Activated T-cell treated with anti-CD3 and anti-CD28 coated beads, Interleukin-2, amount 50 U/mL, for 4 hours (primary cell): ENCODE results near the gene KIAA0930. TPM values are rescaled to one million over a fixed set of nuclear protein-coding genes. Genes with fewer than 3 reads are reported as not detected.

Experiments used
- ATAC-seq, 2 donors: fragments of 200-7000 bp; cut with Tn5 transposase; one replicate each; pipeline ENCODE4 v1.10.0; 2021
- DNase-seq: peaks from one replicate; pipeline ENCODE4 v3.0.0-alpha.2; 2020
- H3K27me3 Mint-ChIP-seq: one replicate; pipeline ENCODE4 v1.8.0; 2021; ENCODE audit warnings: low read depth, mixed read lengths
- H3K36me3 Mint-ChIP-seq: one replicate; pipeline ENCODE4 v1.8.0; 2022; ENCODE audit warnings: mixed read lengths; ENCODE audit not compliant: insufficient read depth
- H3K4me1 Mint-ChIP-seq: one replicate; pipeline ENCODE4 v1.8.0; 2021; ENCODE audit warnings: low read depth, mixed read lengths
- H3K4me3 Mint-ChIP-seq: one replicate; pipeline ENCODE4 v1.8.0; 2021; ENCODE audit warnings: mild to moderate bottlenecking, moderate library complexity, mixed read lengths
- H3K9me3 Mint-ChIP-seq: one replicate; pipeline ENCODE4 v1.8.0; 2021; ENCODE audit warnings: mixed read lengths
- total RNA-seq, 3 donors: library from RNA; stranded (reverse); gene quantifications; one replicate each; pipeline ENCODE4 v1.2.1, GENCODE V29; 2021

Gene KIAA0930
- total RNA-seq, 3 donors from 2014 or later, result 46.8 to 52.6 (median 48.8) TPM

DNA sequence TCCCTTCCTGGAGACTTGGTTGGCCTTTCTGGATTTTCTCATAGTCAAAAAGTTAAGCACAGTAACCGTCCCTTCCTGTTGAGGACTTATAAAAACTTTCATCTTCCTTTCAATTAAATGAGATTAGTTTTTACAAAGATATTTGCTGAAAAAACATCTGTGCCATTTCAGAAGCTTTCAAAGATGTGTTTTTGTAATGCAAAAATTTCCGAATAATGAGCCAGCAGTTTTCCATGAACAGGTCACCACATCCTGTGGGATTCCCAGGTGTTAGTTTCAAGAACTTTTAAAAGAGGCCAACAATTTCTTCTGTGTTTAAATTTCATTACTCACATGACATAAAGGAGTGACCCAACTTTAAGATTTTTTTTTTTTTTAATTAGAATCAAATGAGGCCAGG is 58.9 kb downstream of the KIAA0930 start:
- ATAC-seq (no peak), DNase-seq (no peak)
- Mint-ChIP-seq H3K27me3 (no peaks in the 10 kb centered on the region), H3K4me1 (peaks cover 42% of the 10 kb centered on the region), H3K36me3 (peaks cover 54% of the 10 kb centered on the region), H3K4me3 (no peak overlapping the region), H3K9me3 (no peaks in the 10 kb centered on the region)

DNA sequence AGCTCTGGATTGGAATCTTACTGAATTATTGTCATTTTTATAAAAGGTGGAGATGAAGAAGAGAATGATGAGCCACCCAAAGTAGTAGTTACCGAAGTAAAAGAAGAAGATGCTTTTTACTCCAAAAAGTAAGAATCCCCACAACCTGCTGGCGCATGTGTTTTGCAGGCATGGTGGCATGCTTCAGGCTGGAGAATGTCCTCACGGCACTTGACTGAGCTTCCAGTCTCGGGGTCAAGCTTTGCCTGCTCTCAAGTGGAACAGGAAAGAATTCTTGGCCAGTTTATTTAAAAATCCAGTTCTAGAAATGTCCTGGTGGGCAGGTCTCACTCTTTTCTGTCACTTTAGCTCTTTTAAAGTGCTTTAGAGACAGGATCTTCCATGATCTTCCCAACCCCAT is 59.5 kb downstream of the KIAA0930 start:
- H3K27me3 Mint-ChIP-seq, result no peaks in the 10 kb centered on the region
- DNase-seq (no peak), ATAC-seq (no peak)
- no peaks in the 10 kb centered on the region for H3K9me3 Mint-ChIP-seq
- no peak overlapping the region for H3K4me3 Mint-ChIP-seq
- peaks cover 44% of the 10 kb centered on the region for H3K4me1 Mint-ChIP-seq
- peaks cover 56% of the 10 kb centered on the region for H3K36me3 Mint-ChIP-seq

DNA sequence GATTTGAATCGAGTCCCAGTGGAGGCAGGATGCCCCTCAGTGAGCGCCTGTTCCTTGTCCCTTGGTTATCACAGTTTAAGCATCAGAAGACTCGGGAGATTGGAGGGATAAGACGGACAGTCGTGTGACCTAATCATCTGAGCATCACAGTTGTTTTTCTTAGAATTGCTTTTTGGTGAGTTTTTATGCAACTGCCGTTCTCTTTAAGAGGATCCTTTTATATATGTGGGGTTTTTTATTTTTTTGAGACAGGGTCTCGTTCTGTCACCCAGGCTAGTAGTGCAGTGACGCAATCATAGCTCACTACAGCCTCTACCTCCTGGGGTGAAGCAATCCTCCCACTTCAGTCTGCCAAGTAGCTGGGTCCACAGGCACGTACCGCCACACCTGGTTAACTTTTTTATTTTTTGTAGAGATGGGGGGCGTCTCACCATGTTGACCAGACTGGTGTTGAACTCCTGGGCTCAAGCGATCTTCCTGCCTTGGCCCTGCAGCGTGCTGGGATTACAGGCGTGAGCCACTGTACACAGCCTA is 60.5 kb downstream of the KIAA0930 start:
- Mint-ChIP-seq H3K9me3 (no peaks in the 10 kb centered on the region), H3K4me1 (peaks cover 46% of the 10 kb centered on the region), H3K27me3 (no peaks in the 10 kb centered on the region), H3K4me3 (no peak overlapping the region), H3K36me3 (peaks cover 56% of the 10 kb centered on the region)
- no peak for DNase-seq
- no peak for ATAC-seq

DNA sequence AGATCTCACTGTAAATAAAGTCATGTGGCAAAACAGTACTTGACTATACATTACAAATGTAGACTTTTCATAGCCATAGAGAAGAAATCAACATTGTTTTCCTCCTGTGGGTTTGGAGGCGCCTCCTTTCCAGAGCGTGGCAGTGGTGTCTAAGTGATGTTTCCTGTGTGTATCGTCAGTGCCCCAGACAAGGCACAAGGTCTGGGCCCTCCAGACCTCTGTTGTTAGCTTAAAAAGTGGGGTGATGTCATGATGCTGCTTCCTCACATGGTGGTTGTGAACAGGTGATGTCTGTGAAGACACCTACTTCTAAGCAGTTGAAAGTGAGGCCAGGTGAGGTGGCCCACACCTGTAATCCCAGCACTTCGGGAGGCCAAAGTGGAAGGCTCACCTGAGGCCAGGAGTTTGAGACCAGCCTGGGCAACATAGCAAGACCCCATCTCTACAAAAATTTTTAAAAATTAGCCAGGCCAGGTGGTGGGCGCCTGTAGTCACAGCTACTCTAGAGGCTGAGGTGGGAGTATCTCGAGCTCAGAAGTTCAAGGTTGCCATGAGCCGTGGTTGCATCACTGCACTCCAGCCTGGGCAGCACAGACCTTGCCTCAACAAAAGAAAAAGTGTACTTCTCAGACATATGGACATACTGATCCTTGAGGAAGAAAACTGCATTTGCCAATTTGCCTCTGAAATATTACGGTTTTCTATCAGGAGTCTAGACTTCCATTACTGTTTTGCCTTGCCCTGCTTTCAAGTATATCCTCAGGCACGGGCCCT is 61.2 kb downstream of the KIAA0930 start:
- peak; percentile 25 to 43 for ATAC-seq
- H3K9me3 Mint-ChIP-seq, result no peaks in the 10 kb centered on the region
- H3K36me3 Mint-ChIP-seq, result peaks cover 56% of the 10 kb centered on the region
- H3K4me1 Mint-ChIP-seq, result peaks cover 54% of the 10 kb centered on the region
- no peak for DNase-seq
- peak overlapping the region; percentile 1 for H3K4me3 Mint-ChIP-seq
- H3K27me3 Mint-ChIP-seq, result no peaks in the 10 kb centered on the region

DNA sequence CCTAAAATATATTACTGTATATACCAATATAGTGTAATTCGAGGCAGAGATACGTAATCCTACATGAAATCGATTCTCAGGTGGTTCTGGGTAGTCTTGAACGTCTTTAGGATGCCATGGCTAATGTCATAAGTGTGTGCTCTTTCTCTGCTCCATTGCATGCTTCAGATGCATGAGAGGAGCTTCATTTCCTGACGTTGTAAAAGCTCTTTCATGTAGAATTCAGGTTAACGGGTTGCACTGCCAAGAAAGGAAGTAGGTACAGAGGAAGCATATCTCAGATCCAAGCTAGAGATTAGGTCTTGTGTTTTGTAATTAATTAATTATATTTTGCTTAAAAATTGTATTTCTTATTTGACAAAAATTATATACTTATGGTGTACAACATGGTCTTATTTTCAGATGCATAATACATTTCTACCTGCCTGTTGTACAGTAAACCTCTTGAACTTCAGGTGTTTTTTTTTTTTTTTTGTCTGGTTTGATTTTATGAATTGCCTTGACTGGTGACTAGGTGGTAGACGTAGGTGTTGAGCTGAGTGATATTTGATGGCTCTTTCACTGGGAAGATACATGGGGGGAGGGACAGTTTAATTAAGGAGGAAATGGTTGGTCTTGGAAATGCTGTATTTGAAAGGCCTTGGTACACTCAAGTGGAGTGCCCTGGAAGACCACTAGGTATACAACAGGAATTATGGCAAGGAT is 67.7 kb downstream of the KIAA0930 start:
- Mint-ChIP-seq H3K27me3 (no peaks in the 10 kb centered on the region), H3K36me3 (peaks cover 74% of the 10 kb centered on the region), H3K4me3 (peak overlapping the region; percentile 58), H3K9me3 (no peaks in the 10 kb centered on the region), H3K4me1 (peaks cover 80% of the 10 kb centered on the region)
- DNase-seq (no peak), ATAC-seq (no peak)

DNA sequence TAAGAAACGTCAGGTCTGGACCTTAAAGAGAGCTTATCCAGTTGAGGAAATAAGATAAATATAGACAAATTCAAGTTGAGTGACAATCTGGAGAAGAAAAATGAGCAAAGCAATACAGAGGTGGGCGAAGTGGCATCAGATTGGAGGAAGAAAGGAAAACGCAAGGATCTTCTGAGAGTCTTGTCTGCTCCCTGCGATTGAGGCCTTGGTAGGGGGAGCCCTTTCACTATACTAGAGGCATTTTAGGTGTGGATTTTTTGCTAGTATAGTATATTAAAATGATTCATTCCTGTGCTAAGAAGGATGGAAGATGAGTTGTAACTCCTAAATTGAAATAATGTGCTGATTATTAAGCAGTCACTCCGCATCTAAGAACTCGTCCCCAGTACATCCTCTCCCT is 68.9 kb downstream of the KIAA0930 start:
- Mint-ChIP-seq H3K36me3 (peaks cover 69% of the 10 kb centered on the region), H3K4me3 (no peak overlapping the region), H3K27me3 (no peaks in the 10 kb centered on the region), H3K9me3 (no peaks in the 10 kb centered on the region), H3K4me1 (peaks cover 81% of the 10 kb centered on the region)
- ATAC-seq (no peak), DNase-seq (no peak)

DNA sequence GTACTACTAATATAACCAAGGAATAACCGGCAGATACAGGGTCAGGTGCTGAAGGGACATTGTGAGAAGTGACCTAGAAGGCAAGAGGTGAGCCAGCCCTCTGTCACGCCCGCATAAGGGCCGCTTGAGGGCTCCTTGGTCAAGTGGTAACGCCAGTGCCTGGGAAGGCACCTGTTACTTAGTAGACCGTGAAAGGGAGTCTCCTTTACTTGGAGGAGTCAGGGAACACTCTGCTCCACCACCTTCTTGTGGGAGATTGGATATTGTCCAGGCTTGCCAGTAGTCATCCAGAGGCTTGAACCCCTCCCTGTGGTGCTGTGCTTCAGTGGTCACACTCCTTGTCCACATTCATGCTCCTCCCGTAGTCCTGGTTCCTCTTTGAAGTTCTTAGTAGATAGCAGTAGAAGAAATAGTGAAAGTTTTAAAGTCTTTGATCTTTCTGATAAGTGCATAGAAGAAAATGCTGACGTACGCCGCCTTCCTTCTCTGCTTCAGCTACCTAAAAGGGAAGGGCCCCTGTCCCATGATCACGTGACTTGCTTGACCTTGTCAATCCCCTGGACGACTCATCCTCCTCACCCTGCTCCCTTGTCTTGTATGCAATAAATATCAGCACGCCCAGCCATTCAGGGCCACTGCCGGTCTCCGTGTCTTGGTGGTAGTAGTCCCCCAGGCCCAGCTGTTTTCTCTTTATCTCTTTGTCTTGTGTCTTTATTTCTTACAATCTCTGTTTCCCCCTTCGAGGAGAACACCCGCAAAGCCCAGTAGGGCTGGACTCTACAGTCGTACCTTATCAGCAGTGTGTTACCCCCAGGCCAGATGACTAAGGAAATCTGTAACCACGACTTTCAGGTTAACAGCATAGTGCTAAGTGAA is 70.9 kb downstream of the KIAA0930 start:
- Mint-ChIP-seq H3K9me3 (no peaks in the 10 kb centered on the region), H3K4me3 (peak overlapping the region; percentile 60), H3K27me3 (no peaks in the 10 kb centered on the region), H3K36me3 (peaks cover 55% of the 10 kb centered on the region), H3K4me1 (peaks cover 79% of the 10 kb centered on the region)
- ATAC-seq (peak; percentile 86 to 88), DNase-seq (no peak)

DNA sequence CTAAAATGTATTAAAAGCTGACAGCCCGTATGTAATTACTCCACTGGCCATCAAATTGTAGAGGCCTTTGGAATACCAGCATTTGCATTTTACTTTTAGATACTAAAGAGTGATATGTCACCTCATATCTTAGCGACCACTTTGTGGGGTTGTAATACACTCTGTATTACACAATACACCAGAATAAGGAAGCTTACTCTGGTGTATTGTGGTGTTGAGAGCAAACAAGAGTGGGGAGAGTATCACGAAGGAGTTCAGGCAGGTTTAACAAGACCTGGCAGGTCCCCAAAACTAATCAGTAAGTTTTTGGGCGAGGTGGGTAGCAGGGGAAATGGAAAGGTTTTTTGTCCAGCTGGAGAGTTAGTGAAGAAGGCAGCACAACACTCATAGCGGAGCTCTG is 73.8 kb downstream of the KIAA0930 start:
- no peak for ATAC-seq
- Mint-ChIP-seq H3K36me3 (peaks cover 33% of the 10 kb centered on the region), H3K4me1 (peaks cover 61% of the 10 kb centered on the region), H3K27me3 (no peaks in the 10 kb centered on the region), H3K4me3 (no peak overlapping the region), H3K9me3 (no peaks in the 10 kb centered on the region)
- DNase-seq, result no peak

DNA sequence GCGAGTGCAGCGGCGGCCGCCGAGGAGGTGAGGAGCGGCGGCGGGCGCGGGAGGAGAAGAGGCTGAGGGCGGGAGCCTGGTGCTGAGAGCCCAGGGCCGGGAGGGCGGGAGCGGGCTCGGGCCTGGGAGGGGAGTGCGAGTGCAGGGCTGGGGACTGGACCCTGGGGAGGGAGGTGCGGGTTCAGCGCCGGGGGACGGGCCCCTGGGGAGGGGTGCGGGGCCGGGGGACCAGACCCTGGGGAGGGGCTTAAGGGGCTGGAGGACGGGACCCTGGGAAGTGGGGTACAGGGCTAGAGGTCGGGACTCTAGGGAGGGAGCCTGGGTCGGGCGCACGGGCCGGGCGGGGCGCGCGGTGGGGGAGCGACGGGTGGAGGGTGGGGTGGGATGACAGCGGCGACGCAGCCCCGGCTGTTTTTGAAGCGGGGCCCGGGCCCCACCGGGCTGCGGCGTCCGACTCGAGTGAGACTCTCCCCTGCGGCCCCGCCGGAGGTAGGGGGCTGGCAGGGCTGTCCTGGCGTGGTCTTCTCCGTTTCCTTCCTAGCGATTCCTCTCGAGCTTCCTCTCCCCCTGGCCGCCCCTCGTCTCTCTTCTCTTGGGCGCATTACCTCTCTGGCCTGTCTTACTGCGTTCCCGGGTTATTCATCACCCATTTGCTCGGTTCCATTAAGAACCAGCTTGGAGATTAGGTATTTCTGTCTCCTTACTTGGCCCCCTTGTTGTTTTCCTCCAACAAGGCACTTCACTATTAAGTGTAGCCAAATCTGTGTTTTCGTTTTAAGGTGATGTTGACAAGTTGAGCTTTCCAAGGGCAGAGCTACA is 76.2 kb downstream of the KIAA0930 start:
- Mint-ChIP-seq H3K9me3 (no peaks in the 10 kb centered on the region), H3K27me3 (no peaks in the 10 kb centered on the region), H3K4me1 (peaks cover 59% of the 10 kb centered on the region), H3K4me3 (peak overlapping the region; percentile 96), H3K36me3 (peaks cover 16% of the 10 kb centered on the region)
- peak; percentile 24 for DNase-seq
- peak; percentile 43 to 50 for ATAC-seq

DNA sequence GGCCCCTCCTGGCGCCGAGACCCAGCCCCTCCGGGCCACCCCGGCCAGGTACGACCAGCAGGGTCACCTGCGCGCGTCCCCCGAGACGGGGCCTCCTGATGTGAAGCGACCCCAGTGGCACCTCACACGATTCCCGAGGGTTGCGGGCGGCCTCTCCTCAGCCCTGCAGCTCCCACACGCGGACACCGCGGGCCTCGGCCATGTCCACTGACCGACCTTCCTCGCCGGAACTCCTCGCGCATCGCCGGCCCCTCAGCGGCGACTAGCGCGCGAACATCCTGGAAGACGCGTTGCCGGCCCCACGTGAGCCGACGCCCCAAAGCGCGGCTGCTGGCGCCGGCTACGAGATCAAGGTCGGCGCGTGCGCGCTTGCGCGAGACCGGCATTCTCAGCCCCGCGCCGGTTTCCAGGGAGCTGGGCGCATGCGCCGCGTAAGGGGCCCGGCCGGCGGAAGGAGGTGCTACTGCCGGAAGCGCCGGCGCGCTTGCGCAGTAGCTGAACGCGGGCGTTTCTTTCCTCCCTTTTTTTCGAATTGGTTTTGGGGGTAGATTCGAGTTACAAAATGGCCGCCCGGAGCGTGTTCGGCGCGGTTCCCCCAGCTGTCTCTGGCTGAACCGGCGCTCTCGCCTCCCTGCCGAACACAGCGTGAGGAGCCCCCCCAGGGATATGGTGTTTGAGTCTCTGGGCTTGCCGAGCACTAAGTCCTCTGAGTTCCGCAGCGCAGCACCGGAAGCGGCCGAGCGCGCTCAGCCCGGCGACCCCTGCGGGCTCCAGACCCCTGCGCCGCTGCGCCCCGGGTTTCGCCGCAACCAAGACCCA is 77.0 kb downstream of the KIAA0930 start, which contains the start of gene NUP50:
Gene NUP50, plus strand, starts transcription at position 475 of the 819 bp plus-strand sequence. CDS start 4,253 bp downstream, outside the sequence.
- Mint-ChIP-seq H3K4me1 (peaks cover 55% of the 10 kb centered on the region), H3K9me3 (no peaks in the 10 kb centered on the region), H3K4me3 (peak within 1 kb of the TSS; percentile 96), H3K36me3 (peaks cover 11% of the 10 kb centered on the region), H3K27me3 (no peaks in the 10 kb centered on the region)
- ATAC-seq (peak; percentile 85 to 88), DNase-seq (peak; percentile 95)

DNA sequence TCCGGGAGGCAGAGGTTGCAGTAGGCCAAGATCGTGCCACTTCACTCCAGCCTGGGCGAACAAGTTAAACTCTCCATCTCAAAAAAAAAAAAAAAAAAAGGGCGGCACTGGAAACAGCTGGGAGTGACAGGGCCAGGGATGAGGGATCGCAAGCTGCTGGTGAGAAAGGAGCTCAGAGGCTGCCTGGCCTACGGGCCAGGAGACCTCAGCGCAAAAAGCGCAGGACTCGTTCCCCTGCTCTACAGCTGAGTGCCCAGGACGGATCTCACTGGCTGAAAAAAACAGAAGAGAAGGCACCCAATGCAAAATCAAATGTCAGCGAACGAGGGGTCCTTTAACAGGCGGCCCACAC is 77.6 kb downstream of the KIAA0930 start:
- Mint-ChIP-seq H3K9me3 (no peaks in the 10 kb centered on the region), H3K36me3 (peaks cover 7% of the 10 kb centered on the region), H3K4me3 (peak overlapping the region; percentile 96), H3K4me1 (peaks cover 52% of the 10 kb centered on the region), H3K27me3 (no peaks in the 10 kb centered on the region)
- DNase-seq (no peak), ATAC-seq (peak; percentile 24 to 28)

DNA sequence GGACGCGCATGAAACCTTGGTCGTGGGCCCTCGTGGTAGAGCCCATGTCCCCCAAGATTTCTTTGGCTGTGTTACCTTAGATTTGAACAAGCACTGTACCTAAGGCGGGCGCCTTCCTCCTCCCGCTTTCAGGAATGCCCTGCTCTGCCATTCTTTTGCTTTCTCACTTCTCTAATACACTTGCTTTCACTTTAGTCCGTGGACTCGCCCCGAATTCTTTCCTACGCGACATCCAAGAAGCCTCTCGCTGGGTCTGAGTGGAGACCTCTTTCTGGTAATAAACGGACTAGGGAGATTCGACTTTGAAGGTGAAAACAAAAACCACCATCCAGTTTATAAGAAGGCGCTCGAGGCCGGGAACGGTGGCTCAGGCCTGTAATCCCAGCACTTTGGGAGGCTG is 78.2 kb downstream of the KIAA0930 start:
- DNase-seq (no peak), ATAC-seq (no peak)
- H3K27me3 Mint-ChIP-seq, result no peaks in the 10 kb centered on the region
- peaks cover 52% of the 10 kb centered on the region for H3K4me1 Mint-ChIP-seq
- no peaks in the 10 kb centered on the region for H3K9me3 Mint-ChIP-seq
- H3K36me3 Mint-ChIP-seq, result peaks cover 6% of the 10 kb centered on the region
- H3K4me3 Mint-ChIP-seq, result peak overlapping the region; percentile 96
